Gastrocnemius medialis (tissue), 4 donors: ENCODE measurements around the gene TMEM240.
"Not testable (repeated sequence)": the region's sequence is repeated elsewhere in the genome, so short reads cannot be mapped to it uniquely, and the experiment has no call there.

Source experiments
- POLR2A ChIP-seq, 2 donors: fragments of 450-650 bp; IDR thresholded peaks; one replicate each; pipeline ENCODE4 v1.6.1; 2017; ENCODE audit warnings: antibody characterized with exemption in 2 of 2, mild to moderate bottlenecking in 2 of 2, moderate library complexity in 2 of 2
- TF ChIP-seq, protein P1 (sequence below), 5 experiments: fragments of 450-650 bp in 3 of 5; fragments of 200-600 bp in 2 of 5; sonication (generic) in 2 of 5; IDR thresholded peaks in 4 of 5; conservative IDR thresholded peaks in 1 of 5; 1 replicate in 4 of 5; 2 replicates in 1 of 5; pipeline ENCODE4 v1.5.1; 2016 to 2019; ENCODE audit warnings: antibody characterized with exemption in 5 of 5, mild to moderate bottlenecking in 3 of 5, moderate library complexity in 3 of 5

DNA sequence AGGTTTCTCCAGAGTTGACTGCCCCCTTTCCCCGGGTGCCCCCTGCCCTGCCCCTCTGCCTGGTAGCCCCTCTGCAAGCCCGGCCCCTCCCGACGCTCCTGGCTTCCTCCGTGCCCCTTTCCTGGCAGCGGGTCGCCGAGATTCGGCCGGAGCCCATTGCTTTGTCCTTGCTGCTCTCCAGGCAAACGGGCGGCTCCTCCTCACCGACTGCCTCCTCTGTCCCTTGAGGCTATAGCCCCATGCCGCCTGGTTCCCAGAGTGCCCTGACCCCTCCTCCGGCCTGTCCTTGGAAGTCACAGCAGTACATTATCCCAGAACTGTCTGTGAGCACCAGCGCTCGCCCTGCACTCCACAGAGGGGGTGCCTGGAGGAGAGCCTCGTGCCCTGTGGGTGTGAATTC is 26.7 kb downstream of the TMEM240 start:
- TF ChIP-seq POLR2A (IDR thresholded peaks at IDR 0.05) = not testable (repeated sequence)
- TF ChIP-seq, protein P1, sequence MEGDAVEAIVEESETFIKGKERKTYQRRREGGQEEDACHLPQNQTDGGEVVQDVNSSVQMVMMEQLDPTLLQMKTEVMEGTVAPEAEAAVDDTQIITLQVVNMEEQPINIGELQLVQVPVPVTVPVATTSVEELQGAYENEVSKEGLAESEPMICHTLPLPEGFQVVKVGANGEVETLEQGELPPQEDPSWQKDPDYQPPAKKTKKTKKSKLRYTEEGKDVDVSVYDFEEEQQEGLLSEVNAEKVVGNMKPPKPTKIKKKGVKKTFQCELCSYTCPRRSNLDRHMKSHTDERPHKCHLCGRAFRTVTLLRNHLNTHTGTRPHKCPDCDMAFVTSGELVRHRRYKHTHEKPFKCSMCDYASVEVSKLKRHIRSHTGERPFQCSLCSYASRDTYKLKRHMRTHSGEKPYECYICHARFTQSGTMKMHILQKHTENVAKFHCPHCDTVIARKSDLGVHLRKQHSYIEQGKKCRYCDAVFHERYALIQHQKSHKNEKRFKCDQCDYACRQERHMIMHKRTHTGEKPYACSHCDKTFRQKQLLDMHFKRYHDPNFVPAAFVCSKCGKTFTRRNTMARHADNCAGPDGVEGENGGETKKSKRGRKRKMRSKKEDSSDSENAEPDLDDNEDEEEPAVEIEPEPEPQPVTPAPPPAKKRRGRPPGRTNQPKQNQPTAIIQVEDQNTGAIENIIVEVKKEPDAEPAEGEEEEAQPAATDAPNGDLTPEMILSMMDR (IDR thresholded peaks at IDR 0.05 in 4 of 5, conservative IDR thresholded peaks at IDR 0.05 in 1 of 5) = not testable (repeated sequence)
